NOMO-1 treated with DMSO at 0.1 percent for 48 hours (cell line): Measurements from ENCODE around the gene SAFB2.
A peak's percentile ranks its signal among the peaks of the same experiment; 100 is the strongest.

Experiments
- DNase-seq: peaks from one replicate; lab custom pipeline; 2025; ENCODE audit not compliant: unreplicated experiment; lab: John Stamatoyannopoulos, UW

Gene SAFB2

GRCh38 chr19:5547881-5548280, 74.7 kb downstream of the SAFB2 start:
- peak; percentile 13 for DNase-seq

GRCh38 chr19:5545984-5546383, 76.6 kb downstream of the SAFB2 start:
- DNase-seq = no peak

- no peak for DNase-seq
Measured at GRCh38 chr19:5545051-5545450, 77.5 kb downstream of the SAFB2 start.

GRCh38 chr19:5542665-5543064, 79.9 kb downstream of the SAFB2 start:
- DNase-seq = no peak

GRCh38 chr19:5541456-5541855, 81.1 kb downstream of the SAFB2 start:
- DNase-seq = no peak

- no peak for DNase-seq
Measured at GRCh38 chr19:5540208-5540607, 82.4 kb downstream of the SAFB2 start.

- no peak for DNase-seq
Measured at GRCh38 chr19:5537870-5538269, 84.7 kb downstream of the SAFB2 start.
